Measurements from ENCODE around the gene FAM78B. TPM values are rescaled to one million over a fixed set of nuclear protein-coding genes. Genes with fewer than 3 reads are reported as not detected.

Gene FAM78B
- total RNA-seq, 2 experiments from 2014 or later = 0.11 TPM; not detected in 1

GRCh38 chr1:166169182-166169581, 2.4 kb upstream of the FAM78B start:
- TF ChIP-seq, protein P1, sequence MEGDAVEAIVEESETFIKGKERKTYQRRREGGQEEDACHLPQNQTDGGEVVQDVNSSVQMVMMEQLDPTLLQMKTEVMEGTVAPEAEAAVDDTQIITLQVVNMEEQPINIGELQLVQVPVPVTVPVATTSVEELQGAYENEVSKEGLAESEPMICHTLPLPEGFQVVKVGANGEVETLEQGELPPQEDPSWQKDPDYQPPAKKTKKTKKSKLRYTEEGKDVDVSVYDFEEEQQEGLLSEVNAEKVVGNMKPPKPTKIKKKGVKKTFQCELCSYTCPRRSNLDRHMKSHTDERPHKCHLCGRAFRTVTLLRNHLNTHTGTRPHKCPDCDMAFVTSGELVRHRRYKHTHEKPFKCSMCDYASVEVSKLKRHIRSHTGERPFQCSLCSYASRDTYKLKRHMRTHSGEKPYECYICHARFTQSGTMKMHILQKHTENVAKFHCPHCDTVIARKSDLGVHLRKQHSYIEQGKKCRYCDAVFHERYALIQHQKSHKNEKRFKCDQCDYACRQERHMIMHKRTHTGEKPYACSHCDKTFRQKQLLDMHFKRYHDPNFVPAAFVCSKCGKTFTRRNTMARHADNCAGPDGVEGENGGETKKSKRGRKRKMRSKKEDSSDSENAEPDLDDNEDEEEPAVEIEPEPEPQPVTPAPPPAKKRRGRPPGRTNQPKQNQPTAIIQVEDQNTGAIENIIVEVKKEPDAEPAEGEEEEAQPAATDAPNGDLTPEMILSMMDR (IDR thresholded peaks at IDR 0.05) = no peak
- Mint-ChIP-seq H3K9me3 (no peaks in the 10 kb centered on the region), H3K27ac (no peak overlapping the region), H3K36me3 (ENCODE audit: low read depth) (no peaks in the 10 kb centered on the region), H3K4me3 (no peak overlapping the region), H3K27me3 (peaks cover 53% of the 10 kb centered on the region), H3K4me1 (ENCODE audit: low read depth) (peaks cover 10% of the 10 kb centered on the region)
- Histone ChIP-seq H3K4me1 (ENCODE audit: insufficient read depth, low read length) (peaks cover 17% of the 10 kb centered on the region), H3K36me3 (ENCODE audit: insufficient read depth, low read length) (no peaks in the 10 kb centered on the region), H3K4me3 (ENCODE audit: low read length) (no peak overlapping the region), H3K27me3 (ENCODE audit: control insufficient read depth in 1 of 2, insufficient read depth in 2 of 2, low read length in 2 of 2) (peaks cover 25 to 35% of the 10 kb centered on the region in 2 experiments), H3K27ac (ENCODE audit: low read depth in 1 of 2, low read length in 2 of 2) (no peak overlapping the region), H3K9me3 (ENCODE audit: control insufficient read depth in 1 of 2, insufficient read depth in 1 of 2, low read length in 2 of 2) (peaks cover 0 to 13% of the 10 kb centered on the region in 2 experiments)
- intact Hi-C loops (cut with DNase I, micrococcal nuclease) = no loop called here
- ChIA-PET CTCF (no interaction called here), POLR2A (interaction anchor here (0.6 kb wide), 1 partner anchor 16 kb away, joined by 3 read pairs; no protein-coding TSS in a partner anchor)
- DNase-seq (no peak), ATAC-seq (ENCODE audit: poor library complexity) (no peak)

DNA sequence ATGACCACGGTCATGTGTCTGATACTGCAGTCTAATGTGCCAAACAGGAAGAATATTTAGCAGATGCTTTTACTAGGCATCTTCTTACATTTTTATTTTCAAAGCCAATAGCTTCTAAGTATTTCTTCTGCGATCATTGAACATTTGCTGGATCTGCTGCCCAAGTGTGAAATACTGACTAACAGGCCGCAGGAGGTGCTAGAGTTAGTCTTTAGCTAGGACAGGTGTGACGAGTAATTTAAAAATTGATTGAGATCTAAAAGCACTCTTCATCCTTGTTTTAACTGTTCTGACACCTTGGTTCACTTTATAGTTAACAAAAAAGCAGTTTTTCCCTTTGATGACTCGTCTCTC, 748 bp upstream of the FAM78B start:
- H3K27me3 ChIP-seq (ENCODE audit: control insufficient read depth in 1 of 2, insufficient read depth in 2 of 2, low read length in 2 of 2) = peaks cover 35 to 44% of the 10 kb centered on the region in 2 experiments
- CTCF ChIA-PET = no interaction called here
- DNase-seq (no peak), ATAC-seq (ENCODE audit: poor library complexity) (no peak)
- peaks cover 0 to 13% of the 10 kb centered on the region in 2 experiments for H3K9me3 ChIP-seq (ENCODE audit: control insufficient read depth in 1 of 2, insufficient read depth in 1 of 2, low read length in 2 of 2)
- Mint-ChIP-seq H3K9me3 (no peaks in the 10 kb centered on the region), H3K27ac (no peak overlapping the region), H3K27me3 (peaks cover 64% of the 10 kb centered on the region), H3K36me3 (ENCODE audit: low read depth) (no peaks in the 10 kb centered on the region), H3K4me1 (ENCODE audit: low read depth) (peaks cover 10% of the 10 kb centered on the region), H3K4me3 (peak overlapping the region; percentile 34)
- peaks cover 17% of the 10 kb centered on the region for H3K4me1 ChIP-seq (ENCODE audit: insufficient read depth, low read length)
- TF ChIP-seq, protein P1 (IDR thresholded peaks at IDR 0.05) = no peak
- no peaks in the 10 kb centered on the region for H3K36me3 ChIP-seq (ENCODE audit: insufficient read depth, low read length)
- intact Hi-C loops (cut with DNase I, micrococcal nuclease) = no loop called here
- H3K4me3 ChIP-seq (ENCODE audit: low read length) = no peak overlapping the region
- POLR2A ChIA-PET = no interaction called here
- H3K27ac ChIP-seq (ENCODE audit: low read depth in 1 of 2, low read length in 2 of 2) = no peak overlapping the region

DNA sequence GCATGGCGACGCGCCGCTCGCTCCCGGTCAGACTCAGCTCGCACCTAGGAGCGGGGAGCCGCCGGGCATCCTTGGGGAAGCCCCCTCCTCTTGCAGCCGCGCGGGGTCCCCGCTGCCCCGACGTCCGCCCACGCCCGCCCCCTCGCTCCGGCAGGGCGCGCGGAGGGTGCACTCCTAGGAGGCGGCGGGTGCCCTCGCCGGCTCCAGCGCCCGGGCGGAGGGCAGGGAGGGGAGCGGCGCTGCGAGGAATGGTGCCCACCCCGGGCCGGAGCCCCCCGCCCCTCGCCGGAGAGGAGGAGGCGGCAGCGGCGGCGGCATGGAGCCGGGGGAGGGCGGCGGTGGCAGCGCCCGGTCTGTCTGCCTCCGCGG, 488 bp downstream of the FAM78B start:
- no peak for ATAC-seq (ENCODE audit: poor library complexity)
- no peaks in the 10 kb centered on the region for H3K9me3 Mint-ChIP-seq
- no peaks in the 10 kb centered on the region for H3K36me3 Mint-ChIP-seq (ENCODE audit: low read depth)
- H3K4me1 Mint-ChIP-seq (ENCODE audit: low read depth) = peaks cover 10% of the 10 kb centered on the region
- peaks cover 76% of the 10 kb centered on the region for H3K27me3 Mint-ChIP-seq
- no peaks in the 10 kb centered on the region for H3K36me3 ChIP-seq (ENCODE audit: insufficient read depth, low read length)
- no peak overlapping the region for H3K27ac Mint-ChIP-seq
- H3K9me3 ChIP-seq (ENCODE audit: control insufficient read depth in 1 of 2, insufficient read depth in 1 of 2, low read length in 2 of 2) = peaks cover 0 to 13% of the 10 kb centered on the region in 2 experiments
- ChIA-PET POLR2A (no interaction called here), CTCF (no interaction called here)
- TF ChIP-seq, protein P1 (IDR thresholded peaks at IDR 0.05) = no peak
- H3K4me3 ChIP-seq (ENCODE audit: low read length) = no peak overlapping the region
- no peak overlapping the region for H3K4me3 Mint-ChIP-seq
- H3K27me3 ChIP-seq (ENCODE audit: control insufficient read depth in 1 of 2, insufficient read depth in 2 of 2, low read length in 2 of 2) = peaks cover 35 to 44% of the 10 kb centered on the region in 2 experiments
- H3K27ac ChIP-seq (ENCODE audit: low read depth in 1 of 2, low read length in 2 of 2) = no peak overlapping the region
- no peak for DNase-seq
- H3K4me1 ChIP-seq (ENCODE audit: insufficient read depth, low read length) = peaks cover 17% of the 10 kb centered on the region
- intact Hi-C loops (cut with DNase I, micrococcal nuclease) = no loop called here
